Measurements from ENCODE around the gene ADH1C.
"Not testable (repeated sequence)": the region's sequence is repeated elsewhere in the genome, so short reads cannot be mapped to it uniquely, and the experiment has no call there.

The ADH1C gene

DNA sequence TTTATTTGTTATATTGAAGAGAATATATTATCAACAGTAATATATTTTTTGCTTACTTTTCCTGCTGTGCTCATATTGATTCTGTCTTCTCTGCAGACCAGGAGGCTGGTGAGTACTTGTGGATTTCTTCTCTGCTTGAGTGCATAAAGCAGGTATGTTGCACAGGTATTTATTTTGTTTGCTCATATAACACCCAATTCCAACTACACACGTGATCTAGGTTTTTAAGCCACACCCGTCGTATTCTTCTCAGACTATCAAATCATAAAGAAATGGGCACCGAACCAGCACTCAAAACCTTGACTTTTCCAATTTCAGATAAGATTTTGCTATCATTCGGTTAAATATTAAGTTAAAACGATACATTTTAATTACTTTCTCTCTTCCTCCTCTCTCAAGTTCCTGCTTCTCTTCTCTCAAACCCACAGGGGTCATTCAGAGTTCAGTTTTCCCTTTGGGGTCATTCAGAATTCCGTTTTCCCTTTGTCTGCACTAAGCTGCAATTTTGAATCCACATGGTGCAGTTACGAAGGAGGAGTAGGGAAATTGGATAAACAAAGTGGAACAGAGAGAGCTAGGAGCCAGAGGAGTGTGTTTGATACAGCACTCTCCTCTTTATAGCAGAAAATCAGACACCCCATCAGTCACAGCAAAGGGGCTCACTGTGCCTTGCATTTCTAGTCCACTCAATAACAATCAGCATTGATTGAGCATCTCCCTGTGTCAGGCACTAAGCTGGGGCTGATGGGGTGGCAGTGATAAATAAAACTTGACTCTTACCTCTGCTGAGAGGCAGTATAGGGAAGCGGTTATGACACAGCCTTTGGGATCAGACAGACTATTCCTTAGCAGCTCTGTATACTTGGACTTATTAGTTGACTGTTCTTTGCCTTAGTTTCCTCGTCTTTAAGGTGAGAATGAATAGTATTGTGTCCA, at the start of gene ADH1C:
Gene ADH1C (minus strand): TSS at position 145 of the 936 bp plus-strand sequence. CDS start 71 bp downstream, at position 74.
- DNase-seq = no peak

DNA sequence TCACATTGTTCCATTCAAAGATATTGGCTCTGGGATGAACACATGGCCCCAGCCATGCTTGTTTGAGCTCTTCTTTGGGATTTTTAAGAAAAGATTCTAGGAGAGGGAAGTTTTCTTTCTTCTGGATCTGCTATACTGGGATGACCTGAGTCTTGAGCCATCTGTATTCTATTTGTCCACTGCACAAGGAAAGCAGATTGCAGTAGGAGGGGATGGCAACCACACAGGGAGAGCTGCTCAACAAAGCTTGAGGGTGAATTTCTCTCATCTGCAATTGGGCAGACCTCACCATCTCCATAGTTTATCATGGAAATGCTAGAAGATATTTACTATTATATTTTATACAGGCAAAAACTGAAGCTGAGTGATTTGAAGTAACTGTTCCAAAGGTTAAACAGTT, 48.3 kb upstream of the ADH1C start:
- no peak for DNase-seq

DNA sequence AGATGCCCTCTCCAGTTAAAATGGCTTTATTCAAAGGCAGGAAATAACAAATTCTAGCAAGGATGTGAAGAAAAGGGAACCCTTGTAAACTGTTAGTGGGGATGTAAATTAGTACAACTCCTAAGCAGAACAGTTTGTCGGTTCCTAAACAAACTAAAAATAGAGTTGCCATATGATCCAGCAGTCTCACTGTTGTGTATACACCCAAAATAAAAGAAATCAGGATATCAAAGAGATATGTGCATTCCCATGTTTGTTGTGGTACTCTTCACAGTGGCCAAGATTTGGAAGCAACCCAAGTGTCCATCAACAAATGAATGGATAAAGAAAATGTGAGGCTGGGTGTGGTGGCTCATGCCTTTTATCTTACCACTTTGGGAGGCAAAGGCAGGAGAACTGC, 46.5 kb upstream of the ADH1C start:
- DNase-seq = no peak

DNA sequence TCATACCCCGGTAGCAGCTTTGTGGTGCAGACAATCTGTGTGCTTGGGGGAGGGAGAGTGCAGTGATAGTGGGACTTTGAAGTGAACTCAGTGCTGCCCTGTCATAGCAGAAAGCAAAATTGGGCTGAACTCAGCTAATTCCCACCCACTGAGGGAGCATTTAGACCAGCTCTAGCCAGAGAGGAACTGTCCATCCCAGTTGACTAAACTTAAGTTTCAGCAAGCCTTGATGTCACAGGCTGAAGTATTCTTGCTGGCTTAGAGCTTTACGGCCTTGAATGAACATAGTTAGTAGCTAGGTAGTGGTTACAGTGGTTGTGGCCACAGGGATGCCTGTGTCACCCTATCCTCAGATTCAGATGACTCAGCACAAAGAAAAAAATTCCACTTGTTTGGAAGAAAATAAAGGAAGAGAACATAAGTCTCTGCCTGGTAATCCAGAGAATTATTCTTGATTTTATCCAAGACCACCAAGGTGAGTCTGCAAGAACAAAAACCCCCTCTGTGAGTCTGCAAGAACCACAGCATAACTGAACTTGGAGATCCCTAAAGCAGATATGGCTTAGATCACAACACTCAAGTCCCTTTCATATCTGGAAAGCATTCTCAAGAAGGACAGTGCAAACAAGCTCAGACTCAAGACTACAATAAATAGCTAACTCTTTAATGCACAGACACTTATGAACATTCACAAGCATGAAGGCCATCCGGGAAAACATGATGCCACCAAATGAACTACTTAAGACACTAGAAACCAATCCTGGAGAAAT, 43.2 kb upstream of the ADH1C start:
- no peak for DNase-seq

DNA sequence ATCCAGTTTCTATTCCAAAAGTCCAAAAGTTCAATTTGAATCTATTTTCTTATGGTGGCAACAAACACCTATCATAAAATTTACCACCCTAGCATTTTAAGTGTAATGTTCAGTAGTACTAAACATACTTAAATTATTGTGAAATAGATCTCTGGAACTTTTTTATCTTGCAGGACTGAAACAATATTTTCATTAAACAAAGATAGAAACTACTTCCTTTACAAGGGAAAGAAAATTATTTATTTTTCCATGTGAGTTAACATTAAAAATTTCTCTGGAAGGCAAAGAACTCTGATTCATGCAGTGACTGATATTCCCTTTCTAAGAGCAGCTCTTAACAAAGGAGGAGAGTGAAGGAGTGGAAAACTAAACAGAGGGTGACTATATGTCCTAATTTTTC, 42.4 kb upstream of the ADH1C start:
- DNase-seq = no peak

DNA sequence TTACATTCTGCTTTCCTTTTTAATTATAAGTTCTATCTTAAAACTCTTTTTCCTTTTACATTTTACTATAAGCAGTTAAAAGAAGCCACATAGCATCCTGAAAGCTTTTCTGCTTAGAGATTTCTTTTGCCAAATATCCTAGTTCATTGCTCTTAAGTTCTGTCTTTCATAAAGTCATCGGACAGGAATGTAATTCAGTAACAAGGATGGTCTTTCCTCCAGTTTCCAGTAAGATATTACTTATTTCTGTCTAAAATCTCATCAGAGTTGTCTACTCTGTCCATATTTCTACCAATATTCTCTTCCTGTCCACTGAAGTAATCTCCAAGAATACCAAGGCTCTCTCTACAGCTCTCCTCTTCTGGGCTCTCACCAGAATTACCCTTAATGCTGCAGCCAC, 37.5 kb upstream of the ADH1C start:
- DNase-seq = no peak

DNA sequence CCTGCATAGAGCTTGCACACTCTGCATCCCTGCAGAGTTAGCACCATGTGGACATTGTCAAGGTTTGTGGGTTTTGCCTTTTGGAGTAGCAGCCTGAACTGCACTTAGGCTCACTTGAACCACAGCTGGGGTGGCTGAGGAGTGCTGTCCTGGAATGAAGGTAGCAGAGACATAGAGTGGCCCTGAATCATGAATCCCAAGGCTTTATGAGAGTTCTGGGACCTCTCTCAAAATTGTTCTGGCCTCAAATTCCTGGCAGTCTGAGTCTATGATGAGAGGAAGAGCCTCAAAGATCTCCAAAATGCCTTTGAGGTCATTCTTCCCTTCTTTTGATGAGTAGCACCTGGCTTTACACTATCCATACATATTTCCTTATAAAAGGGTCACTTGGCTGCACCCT, 37.1 kb upstream of the ADH1C start:
- no peak for DNase-seq

DNA sequence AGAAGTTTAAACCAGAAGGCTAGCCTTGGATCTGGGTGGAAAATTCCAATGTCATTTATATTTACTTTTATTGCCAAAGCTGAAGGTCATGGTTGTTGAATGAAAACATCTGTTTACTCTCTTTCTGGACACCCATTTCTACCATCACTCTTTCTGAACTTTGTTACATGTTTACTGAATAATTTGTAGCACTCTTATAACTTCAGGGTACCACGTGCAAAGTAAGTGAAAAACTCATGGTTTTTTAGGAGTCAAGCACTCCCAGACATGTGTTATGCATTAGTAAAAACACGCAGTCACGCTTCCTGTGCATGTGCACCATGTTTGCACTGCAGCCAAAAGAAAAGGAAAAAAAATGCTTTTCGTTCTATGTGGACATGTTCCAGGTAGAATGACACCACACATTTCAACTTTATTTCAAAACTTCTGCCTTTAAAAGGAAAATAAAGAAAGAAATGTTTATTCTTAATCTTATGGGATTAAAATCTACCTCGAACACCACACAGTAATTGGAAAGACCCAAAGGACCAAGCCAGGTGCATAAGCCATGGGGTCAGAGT, 31.4 kb upstream of the ADH1C start:
- DNase-seq = no peak

DNA sequence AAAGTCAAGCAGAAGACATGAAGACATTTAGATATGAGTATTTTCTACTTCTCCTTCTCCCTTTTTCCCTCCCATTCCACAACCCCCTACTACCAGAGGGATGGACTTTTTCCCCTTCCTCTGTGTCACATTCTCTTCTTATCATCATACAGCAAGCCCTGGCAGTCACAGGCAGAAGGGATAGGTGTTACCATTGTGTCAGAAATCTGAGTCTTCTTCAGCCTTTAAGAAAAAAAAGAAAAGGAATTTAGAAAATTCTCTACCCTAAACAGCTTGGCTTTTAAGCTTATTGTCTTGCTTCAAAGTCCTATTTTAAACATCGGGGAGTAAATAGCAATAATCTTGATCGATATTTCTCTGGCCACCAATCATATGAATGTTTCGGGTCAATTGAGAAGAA, 30.9 kb upstream of the ADH1C start:
- no peak for DNase-seq

DNA sequence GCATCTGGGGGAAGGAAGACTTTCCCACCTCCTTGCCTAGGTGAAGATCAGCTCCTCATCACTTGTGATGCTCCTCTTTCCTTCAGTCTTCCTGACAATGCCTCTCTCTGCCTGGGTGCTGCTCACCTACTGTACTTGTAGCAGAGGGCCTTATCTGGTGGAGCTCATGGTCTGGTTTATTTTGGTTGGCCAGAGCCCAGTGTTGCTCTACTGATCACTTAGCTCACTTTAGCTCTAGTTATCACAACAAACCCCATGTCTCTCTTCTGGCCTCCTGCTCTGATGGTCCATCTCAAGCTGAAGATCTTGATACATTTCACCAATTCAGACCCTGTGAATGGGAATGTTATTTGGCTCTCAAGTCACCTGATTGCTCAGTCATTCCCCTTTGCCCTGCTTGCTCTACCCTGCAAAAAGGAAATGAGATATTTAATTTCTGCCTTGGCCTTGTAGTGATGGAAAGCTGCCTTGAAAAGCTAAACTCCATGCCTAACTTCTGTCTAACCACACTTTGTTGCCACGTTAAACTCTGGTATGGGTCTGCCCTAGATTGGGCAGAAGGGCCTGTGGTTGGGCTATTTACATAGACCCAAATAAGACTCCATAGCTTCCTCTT, 30.3 kb upstream of the ADH1C start:
- no peak for DNase-seq

DNA sequence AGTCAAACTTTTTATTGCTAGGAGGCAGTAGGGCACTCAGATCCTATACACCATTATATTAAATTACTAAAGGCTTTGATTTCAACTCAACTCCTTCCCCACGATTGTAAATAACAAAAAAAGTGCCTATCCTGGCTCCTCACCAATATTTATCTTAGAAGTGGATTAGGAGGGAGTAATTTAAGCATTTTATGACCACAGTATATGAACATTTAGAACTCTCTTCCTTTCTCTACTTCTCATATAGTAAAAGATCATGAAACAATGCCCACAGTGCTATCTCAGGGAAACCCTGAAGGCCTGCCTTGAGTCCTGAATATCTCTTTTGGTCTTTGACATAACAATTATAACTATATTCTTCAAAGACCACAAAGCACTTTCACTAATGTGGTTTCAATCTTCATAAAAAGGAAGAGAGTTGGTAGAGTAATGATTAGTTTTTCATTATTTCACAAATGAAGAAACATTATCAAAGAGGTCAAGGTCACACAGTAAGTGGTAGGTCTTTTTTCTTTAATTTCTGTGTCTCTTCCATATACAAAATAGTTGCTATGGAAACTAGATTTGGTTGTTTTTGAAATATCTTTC, 29.1 kb upstream of the ADH1C start:
- DNase-seq = no peak

DNA sequence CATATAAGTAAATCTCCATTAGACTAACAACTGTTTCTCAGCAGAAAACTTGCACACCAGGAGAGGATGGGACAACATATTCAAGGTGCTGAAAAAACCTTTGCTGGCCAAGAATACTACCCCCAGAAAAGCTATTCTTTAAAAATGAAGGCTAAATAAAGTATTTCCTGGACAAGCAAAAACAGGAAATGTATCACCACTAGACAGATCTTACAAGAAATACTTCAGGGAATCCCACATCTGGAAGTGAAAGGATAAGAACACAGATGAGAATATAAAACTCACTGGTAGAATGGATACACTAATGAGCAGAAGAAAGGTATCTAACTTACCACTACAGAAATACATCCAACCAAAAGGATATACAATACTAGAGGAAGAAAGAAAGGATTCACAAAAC, 27.0 kb upstream of the ADH1C start:
- DNase-seq = no peak

DNA sequence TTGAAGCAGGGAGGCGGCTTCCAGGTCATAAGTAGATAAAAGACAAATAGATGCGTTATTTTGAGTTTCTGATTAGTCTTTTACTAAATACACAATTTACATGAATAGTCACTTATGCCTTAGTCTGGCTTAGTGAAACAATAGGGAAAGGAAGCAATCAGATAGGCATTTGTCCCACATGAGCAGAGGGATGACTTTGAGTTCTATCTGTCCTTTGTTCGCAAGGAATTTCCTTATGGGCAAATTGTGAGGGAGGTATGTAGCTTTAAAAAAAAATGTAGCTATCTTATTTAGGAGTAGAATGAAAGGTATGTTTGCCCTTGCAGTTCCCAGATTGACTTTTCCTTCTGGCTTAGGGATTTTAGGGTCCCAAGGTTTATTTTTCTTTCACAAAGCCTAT, 26.3 kb upstream of the ADH1C start:
- no peak for DNase-seq

DNA sequence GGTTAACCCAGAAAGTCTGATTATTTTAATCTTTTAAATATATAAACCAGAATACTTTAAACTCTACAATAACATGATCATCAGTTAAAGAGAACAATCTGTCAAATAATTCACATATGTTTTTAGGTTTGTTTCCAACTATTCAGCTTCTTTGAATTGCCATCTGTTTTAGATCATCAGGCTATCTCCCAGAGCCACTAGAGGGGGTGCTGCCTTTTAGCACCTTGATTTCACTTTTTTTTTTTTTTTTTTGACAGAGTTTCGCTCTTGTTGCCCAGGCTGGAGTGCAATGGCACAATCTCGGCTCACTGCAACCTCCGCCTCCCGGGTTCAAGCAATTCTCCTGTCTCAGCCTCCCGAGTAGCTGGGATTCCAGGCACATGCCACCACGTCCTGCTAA, 24.8 kb upstream of the ADH1C start:
- not testable (repeated sequence) for DNase-seq

DNA sequence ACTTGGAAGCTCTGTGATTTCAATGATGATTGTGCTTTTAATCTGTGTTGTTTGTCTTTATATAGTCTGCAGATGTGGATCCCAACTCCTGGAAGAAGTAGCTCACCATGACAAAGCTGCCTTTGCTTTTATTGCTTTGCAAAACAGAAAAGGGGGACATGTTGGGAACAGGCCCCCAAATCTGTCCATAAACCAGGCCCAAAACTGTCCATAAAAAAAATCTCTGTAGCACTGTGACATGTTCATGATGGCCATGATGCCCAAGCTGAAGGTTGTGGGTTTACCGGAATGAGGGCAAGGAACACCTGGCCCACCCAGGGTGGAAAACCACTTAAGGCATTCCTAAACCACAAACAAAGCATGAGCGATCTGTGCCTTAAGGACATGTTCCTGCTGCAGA, 19.9 kb upstream of the ADH1C start:
- not testable (repeated sequence) for DNase-seq

DNA sequence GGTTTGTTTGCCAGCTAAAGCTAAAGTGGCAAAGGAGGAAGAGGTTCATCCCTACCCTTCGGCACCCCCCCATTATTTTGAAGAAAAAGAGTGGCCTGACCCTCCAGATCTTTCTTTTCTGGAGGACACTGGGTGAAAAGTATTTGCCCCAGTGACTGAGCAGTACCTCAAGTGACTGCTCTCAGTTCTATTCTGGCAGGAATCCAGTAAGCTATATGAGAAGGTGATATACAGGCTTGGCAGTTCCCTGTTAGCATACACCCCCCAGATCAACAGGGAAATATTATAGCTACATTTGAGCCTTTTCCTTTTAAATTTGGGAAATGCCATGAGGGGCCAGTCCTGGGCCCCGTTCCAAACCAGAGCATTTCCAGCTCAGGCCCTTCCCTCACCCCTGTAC, 15.3 kb upstream of the ADH1C start:
- not testable (repeated sequence) for DNase-seq

DNA sequence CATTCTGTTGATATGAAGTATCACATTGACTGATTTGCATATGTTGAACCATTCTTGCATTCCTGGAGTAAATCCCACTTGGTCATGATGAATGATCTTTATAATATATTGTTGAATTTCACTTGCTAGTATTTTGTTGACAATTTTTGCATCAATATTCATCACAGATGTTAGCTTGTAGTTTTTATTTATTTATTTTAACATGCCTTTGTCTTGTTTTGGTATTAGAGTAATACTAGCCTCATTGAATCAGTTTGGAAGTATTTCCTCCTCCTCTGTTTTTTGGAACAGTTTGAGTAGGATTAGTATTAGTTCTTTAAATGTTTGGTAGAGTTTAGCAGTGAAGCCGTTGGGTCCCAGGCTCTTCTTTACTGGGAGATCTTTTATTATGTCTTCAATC, 13.9 kb upstream of the ADH1C start:
- DNase-seq = no peak

DNA sequence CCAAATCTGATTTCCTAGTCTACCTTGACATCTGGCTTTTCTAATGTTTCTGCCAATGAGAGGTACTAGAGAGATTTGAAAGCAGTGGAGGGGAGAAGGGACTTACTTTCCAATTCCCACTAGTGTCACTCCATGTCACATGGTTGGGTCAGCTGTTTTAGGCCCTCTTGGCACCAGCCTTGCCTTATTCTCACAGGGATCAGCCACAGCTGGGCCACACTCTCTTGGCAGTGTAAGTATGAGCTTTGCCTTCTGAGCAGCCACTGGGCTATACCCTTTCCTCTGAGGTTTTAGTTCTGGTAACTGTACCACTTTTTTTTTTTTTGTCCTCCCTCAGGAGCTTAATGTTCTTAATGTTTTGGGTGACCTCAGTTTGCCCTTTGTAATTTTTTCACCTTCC, 10.2 kb upstream of the ADH1C start:
- no peak for DNase-seq

DNA sequence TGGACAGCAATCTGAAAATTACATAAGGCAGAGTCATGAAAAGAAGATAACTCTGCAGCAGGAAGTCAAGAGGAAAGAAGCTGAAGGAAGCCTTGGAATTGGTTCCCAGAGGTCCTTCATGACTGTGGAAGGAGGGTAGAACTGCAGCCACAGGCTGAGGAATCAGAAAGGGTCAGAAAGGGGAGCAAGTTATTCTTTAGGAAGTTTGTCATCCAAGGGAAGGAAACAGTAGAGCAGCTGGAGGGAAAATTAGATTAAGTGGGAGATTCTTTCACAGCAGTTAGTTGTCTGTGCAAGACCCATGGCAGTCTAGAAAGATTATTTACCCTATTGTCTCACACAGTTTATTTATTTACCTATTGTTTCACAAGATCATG, 9.3 kb upstream of the ADH1C start:
- DNase-seq = no peak

DNA sequence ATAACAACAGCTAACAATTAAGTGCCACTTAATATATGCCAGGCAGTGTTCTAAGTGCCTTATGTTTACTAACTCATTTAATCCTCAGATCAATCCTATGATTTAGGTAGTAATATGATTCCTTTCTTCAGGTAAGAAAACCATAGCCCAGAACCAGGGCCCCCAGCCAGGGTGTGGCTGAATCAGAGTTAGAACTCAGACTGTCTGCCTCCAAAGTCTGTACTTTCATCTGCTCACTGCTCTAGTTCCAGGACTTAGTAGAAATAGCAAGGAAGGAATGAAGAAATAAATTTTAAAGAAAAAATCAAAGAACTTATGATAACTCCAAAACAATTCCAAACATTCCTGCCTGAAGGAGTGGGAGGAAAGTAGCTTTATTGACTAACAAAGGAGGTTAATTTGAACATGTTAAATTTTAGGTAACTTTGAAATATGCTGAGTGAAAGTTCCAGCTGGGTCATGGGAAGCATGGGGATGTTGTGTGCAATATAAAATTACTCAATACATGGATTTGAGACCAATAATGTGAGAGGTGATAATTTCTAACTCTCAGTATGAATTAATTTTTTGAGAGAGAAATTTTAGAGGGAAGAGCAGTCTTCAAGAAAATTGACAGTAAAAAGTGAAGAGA, 8.8 kb upstream of the ADH1C start:
- no peak for DNase-seq

DNA sequence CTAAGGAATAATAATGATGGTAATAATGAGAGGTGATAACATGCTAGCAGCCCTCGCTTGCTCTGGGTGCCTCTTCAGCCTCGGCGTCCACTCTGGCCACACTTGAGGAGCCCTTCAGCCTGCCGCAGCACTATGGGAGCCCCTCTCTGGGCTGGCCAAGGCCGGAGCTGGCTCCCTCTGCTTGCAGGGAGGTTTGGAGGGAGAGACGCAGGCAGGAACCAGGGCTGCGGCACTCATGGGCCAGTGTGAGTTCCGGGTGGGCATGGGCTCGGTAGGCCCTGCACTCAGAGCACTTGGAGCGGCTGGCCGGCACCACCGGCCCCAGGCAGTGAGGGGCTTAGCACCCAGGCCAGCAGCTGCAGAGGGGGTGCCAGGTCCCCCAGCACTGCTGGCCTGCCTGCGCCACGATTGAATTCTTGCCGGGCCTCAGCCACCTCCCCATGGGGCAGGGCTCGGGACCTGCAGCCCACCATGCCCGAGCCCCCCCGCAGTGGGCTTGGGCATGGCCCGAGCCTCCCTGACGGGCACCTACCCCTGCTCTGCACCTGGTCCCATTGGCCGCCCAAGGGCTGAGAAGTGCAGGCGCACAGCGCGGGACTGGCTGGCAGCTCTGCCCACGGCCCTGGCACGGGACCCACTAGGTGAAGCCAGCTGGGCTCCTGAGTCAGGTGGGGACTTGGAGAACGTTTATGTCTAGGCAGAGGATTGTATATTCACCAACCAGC, 7.1 kb upstream of the ADH1C start:
- no peak for DNase-seq

DNA sequence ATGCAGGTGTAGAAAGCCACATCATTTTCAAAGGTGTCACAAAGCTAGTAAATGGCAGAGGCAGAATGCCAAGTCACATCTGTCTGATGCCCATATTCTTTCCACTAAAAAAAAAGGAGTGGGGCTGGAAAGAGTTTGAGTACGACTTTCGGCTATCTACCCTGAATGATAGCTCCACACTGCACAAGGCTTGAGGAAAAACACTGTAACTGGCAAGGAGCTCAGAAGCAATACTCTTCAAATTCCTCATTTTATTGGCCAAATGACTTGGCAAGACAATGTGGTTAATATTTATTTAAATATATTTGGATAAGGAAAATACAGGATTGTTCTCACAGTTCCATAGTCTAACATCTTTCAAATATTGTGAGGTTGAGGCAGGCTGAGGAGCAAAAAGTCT, 5.4 kb upstream of the ADH1C start:
- no peak for DNase-seq

Measured in CD4-positive, alpha-beta T cell treated with Interleukin-17A for 1 hour (primary cell).